22Rv1 (cell line): Measurements from ENCODE around the gene IFI35.

Experiments
- H3K27ac ChIP-seq: fragments of 450-650 bp; 2 replicates; pipeline ENCODE4 v1.5.1; 2017
- ZFX ChIP-seq: fragments of 450-650 bp; IDR thresholded peaks from 2 replicates; pipeline ENCODE4 v1.6.1; 2017; ENCODE audit warnings: antibody characterized with exemption, borderline replicate concordance
- TF ChIP-seq, protein P1 (sequence below): fragments of 450-650 bp; IDR thresholded peaks from 2 replicates; pipeline ENCODE4 v1.5.1; 2017; ENCODE audit warnings: mild to moderate bottlenecking

IFI35 gene

GRCh38 chr17:43027091-43028032 lies 20.8 kb downstream of the IFI35 start:
- TF ChIP-seq, protein P1, sequence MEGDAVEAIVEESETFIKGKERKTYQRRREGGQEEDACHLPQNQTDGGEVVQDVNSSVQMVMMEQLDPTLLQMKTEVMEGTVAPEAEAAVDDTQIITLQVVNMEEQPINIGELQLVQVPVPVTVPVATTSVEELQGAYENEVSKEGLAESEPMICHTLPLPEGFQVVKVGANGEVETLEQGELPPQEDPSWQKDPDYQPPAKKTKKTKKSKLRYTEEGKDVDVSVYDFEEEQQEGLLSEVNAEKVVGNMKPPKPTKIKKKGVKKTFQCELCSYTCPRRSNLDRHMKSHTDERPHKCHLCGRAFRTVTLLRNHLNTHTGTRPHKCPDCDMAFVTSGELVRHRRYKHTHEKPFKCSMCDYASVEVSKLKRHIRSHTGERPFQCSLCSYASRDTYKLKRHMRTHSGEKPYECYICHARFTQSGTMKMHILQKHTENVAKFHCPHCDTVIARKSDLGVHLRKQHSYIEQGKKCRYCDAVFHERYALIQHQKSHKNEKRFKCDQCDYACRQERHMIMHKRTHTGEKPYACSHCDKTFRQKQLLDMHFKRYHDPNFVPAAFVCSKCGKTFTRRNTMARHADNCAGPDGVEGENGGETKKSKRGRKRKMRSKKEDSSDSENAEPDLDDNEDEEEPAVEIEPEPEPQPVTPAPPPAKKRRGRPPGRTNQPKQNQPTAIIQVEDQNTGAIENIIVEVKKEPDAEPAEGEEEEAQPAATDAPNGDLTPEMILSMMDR: no peak
- TF ChIP-seq ZFX: no peak
- H3K27ac ChIP-seq: no peak overlapping the region

DNA sequence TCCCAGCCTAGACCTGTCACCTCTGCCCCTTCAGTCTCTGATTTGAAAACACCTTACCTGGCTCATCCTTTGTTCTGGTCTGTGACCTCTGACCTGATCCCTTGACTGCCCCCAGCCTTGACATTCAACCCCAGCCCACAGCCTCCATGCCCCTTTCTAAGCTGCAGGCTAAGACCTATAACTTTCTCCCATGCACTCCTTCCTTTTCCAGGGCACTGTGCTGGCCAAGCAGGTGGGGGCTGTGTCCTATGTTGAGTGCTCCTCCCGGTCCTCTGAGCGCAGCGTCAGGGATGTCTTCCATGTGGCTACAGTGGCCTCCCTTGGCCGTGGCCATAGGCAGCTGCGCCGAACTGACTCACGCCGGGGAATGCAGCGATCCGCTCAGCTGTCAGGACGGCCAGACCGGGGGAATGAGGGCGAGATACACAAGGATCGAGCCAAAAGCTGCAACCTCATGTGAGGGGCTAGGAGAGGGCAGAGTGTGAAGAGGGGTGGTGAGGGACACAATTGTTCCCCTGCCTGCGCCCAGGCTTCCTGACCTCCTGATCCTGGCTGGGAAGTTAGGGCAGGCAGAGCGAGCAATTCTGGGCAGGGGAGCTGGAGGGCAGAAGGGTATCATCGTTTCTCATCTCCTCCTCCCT lies 21.8 kb downstream of the IFI35 start:
- TF ChIP-seq, protein P1: no peak
- TF ChIP-seq ZFX: no peak
- no peak overlapping the region for H3K27ac ChIP-seq

GRCh38 chr17:43030137-43030767 lies 23.7 kb downstream of the IFI35 start:
- TF ChIP-seq, protein P1: no peak
- no peak for TF ChIP-seq ZFX
- H3K27ac ChIP-seq: no peak overlapping the region

DNA sequence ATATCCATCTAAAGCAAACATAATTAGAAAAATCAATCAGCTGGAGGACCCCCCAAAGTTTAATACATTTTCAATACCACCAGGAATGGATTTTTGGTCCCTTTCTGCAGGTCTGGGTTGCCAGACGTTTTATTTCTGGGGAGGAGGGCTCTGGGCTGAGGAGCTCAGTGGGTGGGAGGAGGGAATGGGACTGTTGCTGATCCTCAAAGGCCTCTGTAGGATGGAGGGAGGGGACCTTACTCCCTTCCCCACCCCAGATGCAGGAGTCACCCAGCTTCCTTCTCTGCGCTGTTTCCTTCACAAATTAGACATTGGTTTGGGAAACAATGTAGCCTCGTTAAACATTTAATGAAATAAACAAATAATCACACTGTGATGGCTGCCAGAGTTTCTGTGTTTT lies 25.1 kb downstream of the IFI35 start:
- TF ChIP-seq, protein P1: no peak
- no peak for TF ChIP-seq ZFX
- H3K27ac ChIP-seq: no peak overlapping the region

DNA sequence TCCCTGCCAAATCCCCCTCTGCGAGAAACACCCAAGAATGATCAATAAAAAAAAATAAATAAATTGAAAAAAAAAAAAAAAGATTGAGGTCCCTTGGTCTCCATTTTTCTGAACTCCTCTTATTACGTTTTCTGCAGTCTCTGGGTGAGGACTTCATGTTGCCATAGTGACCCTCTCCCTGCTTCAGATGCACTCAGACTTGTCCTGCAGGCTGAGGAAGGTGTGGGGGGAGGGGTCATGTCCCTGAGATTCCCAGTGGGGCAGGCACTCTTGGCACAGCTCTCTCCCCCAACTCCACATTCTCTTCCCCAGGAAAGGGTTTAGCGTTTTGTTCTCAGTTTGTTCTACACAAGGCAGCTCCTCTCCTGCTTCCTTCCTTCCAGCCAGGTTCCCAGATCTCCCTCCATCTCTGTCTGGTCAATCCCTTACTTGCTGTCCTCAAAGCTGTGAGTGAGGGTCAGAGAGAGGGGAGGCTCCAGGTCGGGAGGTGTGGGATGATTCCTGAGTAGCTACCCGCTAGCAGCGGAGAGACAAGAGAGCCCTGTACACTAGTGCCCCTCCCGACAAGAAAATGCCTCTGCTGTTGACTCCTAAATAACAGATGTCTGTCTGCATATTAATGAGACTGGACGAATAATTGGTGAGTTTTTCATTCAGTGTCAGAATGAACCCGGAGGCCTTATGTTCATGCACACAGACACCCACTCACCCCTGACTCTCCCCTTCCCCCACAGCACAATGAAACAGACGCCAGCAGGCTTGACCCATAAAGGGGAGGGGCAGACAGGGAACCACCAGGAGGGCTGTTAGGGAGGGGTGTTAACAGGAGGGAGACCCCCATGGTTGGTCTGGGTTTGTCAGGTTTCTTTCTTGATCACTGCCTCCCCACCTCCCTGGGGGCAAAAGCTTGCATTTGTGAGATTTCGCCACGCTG lies 27.6 kb downstream of the IFI35 start:
- no peak for TF ChIP-seq ZFX
- TF ChIP-seq, protein P1: no peak
- H3K27ac ChIP-seq: no peak overlapping the region

DNA sequence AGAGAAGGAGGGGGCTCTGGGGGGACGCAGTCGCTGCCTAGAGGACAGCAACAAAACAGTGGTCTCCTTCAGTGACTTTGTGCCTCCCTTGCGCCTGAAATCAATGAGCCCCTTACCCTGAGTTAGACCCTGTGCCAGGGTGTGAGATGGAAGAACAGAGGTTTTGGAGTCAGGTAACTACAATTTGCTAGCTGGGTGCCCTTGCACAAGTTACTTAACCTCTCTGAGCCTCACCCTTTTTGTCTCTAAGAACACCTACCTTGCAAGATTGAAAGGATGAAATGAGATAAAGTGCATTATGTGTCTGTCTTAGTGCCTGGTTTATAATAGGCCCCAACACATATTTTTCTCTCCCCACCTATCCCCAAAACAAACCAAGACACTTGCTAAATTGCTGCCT lies 28.3 kb downstream of the IFI35 start:
- TF ChIP-seq, protein P1: no peak
- TF ChIP-seq ZFX: no peak
- H3K27ac ChIP-seq: no peak overlapping the region
